ENCODE measurements around the gene NFATC1.
A peak's percentile ranks its signal among the peaks of the same experiment; 100 is the strongest.

The NFATC1 gene

GRCh38 chr18:79393181-79393634 is 2.5 kb upstream of the NFATC1 start:
- no peaks in the 10 kb centered on the region for H4K20me1 ChIP-seq (ENCODE audit: insufficient read depth, low read length)
- peaks cover 29% of the 10 kb centered on the region for H3K4me1 ChIP-seq (ENCODE audit: insufficient read depth, low read length, severe bottlenecking)
- no peak overlapping the region for H2AFZ ChIP-seq (ENCODE audit: low read length)
- H3K27ac ChIP-seq (ENCODE audit: low read depth, low read length, poor library complexity, severe bottlenecking), result no peak overlapping the region
- H3K9me3 ChIP-seq (ENCODE audit: low read length), result no peaks in the 10 kb centered on the region
- H3K4me3 ChIP-seq (ENCODE audit: low read depth, low read length, poor library complexity, severe bottlenecking), result peak overlapping the region; percentile 59
- peak overlapping the region; percentile 63; the same call in 1 of the 2 replicates for H3K9ac ChIP-seq (ENCODE audit: low read length)
- TF ChIP-seq, protein P1, sequence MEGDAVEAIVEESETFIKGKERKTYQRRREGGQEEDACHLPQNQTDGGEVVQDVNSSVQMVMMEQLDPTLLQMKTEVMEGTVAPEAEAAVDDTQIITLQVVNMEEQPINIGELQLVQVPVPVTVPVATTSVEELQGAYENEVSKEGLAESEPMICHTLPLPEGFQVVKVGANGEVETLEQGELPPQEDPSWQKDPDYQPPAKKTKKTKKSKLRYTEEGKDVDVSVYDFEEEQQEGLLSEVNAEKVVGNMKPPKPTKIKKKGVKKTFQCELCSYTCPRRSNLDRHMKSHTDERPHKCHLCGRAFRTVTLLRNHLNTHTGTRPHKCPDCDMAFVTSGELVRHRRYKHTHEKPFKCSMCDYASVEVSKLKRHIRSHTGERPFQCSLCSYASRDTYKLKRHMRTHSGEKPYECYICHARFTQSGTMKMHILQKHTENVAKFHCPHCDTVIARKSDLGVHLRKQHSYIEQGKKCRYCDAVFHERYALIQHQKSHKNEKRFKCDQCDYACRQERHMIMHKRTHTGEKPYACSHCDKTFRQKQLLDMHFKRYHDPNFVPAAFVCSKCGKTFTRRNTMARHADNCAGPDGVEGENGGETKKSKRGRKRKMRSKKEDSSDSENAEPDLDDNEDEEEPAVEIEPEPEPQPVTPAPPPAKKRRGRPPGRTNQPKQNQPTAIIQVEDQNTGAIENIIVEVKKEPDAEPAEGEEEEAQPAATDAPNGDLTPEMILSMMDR (IDR thresholded peaks at IDR 0.05; ENCODE audit: low read length), result no peak
- TF ChIP-seq EZH2 (IDR thresholded peaks at IDR 0.05; ENCODE audit: borderline replicate concordance, low read length), result no peak
- peak overlapping the region; percentile 95 for H3K4me2 ChIP-seq (ENCODE audit: low read length)
- H3K36me3 ChIP-seq (ENCODE audit: insufficient read depth, low read length), result peaks cover 18% of the 10 kb centered on the region
- peaks cover 18% of the 10 kb centered on the region for H3K79me2 ChIP-seq (ENCODE audit: insufficient read depth, low read length)
- H3K27me3 ChIP-seq (ENCODE audit: insufficient read depth, low read length), result no peaks in the 10 kb centered on the region
- H3K9me2 ChIP-seq (ENCODE audit: low read depth, low read length), result no peaks in the 10 kb centered on the region
- peaks cover 4% of the 10 kb centered on the region; the same call in 1 of the 2 replicates for H3F3A ChIP-seq (ENCODE audit: insufficient read depth, low read length)

DNA sequence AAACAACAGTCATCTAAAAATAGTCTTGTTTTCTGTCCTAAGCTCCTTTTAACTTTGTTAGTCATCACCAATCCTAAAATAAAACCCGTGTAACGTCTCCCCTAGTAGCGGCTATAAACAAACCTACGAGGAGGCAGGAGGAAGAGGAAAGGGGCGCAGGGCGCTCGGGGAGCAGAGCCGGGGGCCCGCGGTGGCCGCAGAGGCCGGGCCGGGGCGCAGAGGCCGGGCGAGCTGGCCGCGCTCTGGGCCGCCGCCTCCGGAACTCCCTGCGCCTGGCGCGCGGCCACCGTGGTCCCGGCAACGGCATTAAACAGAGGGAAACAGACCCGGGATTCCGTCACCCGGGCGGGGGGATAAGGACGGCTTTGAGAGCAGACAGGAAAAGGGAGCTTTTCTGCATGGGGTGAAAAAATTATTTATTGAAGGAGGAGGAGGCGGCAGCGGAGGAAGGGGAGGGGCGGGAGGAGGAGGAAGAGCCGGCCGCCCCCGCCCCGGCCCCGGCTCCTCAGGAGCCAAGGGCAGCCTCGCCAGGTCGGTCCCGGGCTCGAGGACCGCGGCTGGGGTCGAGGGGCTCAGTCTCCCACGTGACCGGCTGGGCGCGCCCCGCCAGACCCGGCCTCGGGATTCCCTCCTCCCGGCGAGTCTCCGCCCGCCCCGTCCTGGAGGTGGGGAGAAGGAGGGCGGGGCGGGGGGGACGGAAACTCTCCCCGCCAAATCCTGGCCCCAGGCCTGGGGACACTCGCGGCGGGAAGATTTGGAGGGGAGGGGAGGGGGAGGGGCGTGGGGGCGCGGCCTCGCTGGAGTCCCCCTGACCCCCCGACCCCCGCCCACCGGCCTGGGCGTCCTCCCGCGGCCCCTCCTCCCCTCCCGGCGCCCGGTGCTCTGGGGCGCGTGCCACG is 1.8 kb upstream of the NFATC1 start:
- H3K9ac ChIP-seq (ENCODE audit: low read length), result peak overlapping the region; percentile 63
- TF ChIP-seq, protein P1 (IDR thresholded peaks at IDR 0.05; ENCODE audit: low read length), result no peak
- TF ChIP-seq EZH2 (IDR thresholded peaks at IDR 0.05; ENCODE audit: borderline replicate concordance, low read length), result no peak
- H3K9me3 ChIP-seq (ENCODE audit: low read length), result no peaks in the 10 kb centered on the region
- H3K9me2 ChIP-seq (ENCODE audit: low read depth, low read length), result no peaks in the 10 kb centered on the region
- H3K27ac ChIP-seq (ENCODE audit: low read depth, low read length, poor library complexity, severe bottlenecking), result no peak overlapping the region
- H3K79me2 ChIP-seq (ENCODE audit: insufficient read depth, low read length), result peaks cover 23% of the 10 kb centered on the region
- peaks cover 25% of the 10 kb centered on the region for H3K36me3 ChIP-seq (ENCODE audit: insufficient read depth, low read length)
- H3K4me3 ChIP-seq (ENCODE audit: low read depth, low read length, poor library complexity, severe bottlenecking), result peak overlapping the region; percentile 59
- no peaks in the 10 kb centered on the region for H3K27me3 ChIP-seq (ENCODE audit: insufficient read depth, low read length)
- no peak overlapping the region for H2AFZ ChIP-seq (ENCODE audit: low read length)
- peak overlapping the region; percentile 95 for H3K4me2 ChIP-seq (ENCODE audit: low read length)
- H3F3A ChIP-seq (ENCODE audit: insufficient read depth, low read length), result peaks cover 4% of the 10 kb centered on the region; the same call in 1 of the 2 replicates
- H4K20me1 ChIP-seq (ENCODE audit: insufficient read depth, low read length), result no peaks in the 10 kb centered on the region
- peaks cover 34% of the 10 kb centered on the region for H3K4me1 ChIP-seq (ENCODE audit: insufficient read depth, low read length, severe bottlenecking)

DNA sequence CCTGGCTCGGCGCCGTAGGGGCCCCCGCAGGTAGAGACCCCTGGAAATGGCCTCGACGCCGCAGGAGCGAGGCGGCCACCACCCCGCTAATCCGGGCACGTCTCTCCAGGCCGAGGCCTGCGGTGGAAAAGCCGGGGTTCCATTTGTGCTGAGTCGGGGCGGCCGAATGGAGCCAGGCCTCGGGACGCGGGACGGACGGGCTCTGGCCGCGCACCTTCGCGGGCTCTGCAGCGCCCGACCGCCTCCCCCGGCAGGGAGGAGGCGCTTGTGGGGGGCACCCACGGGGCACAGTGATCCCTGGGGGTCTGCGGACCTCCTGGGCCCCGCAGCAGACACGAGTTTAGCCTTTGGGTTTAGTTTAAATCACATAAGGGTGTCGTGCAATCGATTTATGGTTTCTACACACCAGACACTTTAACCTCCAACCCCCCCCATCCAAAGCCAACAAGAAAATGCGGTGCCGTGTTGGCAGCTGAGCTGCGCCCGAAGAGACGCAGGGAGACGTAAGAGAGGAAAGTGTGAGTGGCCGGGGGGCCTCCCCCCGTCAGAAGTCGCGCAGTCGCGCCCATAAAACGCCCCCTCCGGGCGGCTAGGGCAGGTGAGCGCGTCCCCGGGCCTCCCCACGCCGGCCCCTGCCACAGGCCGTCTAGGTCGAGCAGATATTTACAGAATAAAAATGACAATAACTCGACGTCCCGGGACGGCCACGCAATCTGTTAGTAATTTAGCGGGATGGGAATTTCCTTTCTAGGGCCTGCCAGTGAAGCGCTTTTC is 1.0 kb upstream of the NFATC1 start:
- Histone ChIP-seq H3K79me2 (ENCODE audit: insufficient read depth, low read length) (peaks cover 27% of the 10 kb centered on the region), H3K9ac (ENCODE audit: low read length) (peak overlapping the region; percentile 63), H4K20me1 (ENCODE audit: insufficient read depth, low read length) (no peaks in the 10 kb centered on the region), H3K4me1 (ENCODE audit: insufficient read depth, low read length, severe bottlenecking) (peaks cover 34% of the 10 kb centered on the region), H3K9me3 (ENCODE audit: low read length) (no peaks in the 10 kb centered on the region), H3K36me3 (ENCODE audit: insufficient read depth, low read length) (peaks cover 29% of the 10 kb centered on the region), H3K4me2 (ENCODE audit: low read length) (peak overlapping the region; percentile 95), H2AFZ (ENCODE audit: low read length) (no peak overlapping the region), H3K27me3 (ENCODE audit: insufficient read depth, low read length) (no peaks in the 10 kb centered on the region), H3K27ac (ENCODE audit: low read depth, low read length, poor library complexity, severe bottlenecking) (no peak overlapping the region), H3K9me2 (ENCODE audit: low read depth, low read length) (no peaks in the 10 kb centered on the region), H3F3A (ENCODE audit: insufficient read depth, low read length) (peaks cover 4% of the 10 kb centered on the region; the same call in 1 of the 2 replicates), H3K4me3 (ENCODE audit: low read depth, low read length, poor library complexity, severe bottlenecking) (peak overlapping the region; percentile 59)
- TF ChIP-seq EZH2 (IDR thresholded peaks at IDR 0.05; ENCODE audit: borderline replicate concordance, low read length), result no peak
- TF ChIP-seq, protein P1 (IDR thresholded peaks at IDR 0.05; ENCODE audit: low read length), result peak; percentile 16
